Erythroblast (primary cell): ENCODE measurements around the gene GMDS.

Source experiments
- GATA1 ChIP-seq: IDR thresholded peaks from 2 replicates; pipeline ENCODE4 v1.6.1; 2011; ENCODE audit warnings: low read depth, mild to moderate bottlenecking, control low read depth, low read length, moderate library complexity
- POLR2A ChIP-seq: IDR thresholded peaks from 2 replicates; pipeline ENCODE4 v1.6.1; 2011; ENCODE audit warnings: mild to moderate bottlenecking, low read length

DNA sequence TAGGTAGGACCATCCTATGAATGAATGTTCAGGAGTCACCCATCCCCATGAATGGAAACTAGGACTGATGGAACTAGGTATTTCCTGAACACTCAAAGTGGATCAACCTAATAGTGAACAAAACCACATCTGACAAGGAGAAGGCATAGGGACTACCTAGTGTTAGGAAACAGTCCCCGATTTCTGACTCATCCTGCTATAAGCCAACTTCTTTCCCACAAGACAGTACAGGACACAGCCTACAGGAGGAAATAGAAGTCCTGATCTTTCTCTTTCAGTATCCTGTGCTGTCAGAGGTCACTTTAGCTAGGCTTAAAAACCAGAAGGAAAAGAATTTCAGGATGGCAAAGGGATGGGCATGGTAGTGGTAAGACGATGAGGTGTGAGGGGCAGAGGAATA is 19.5 kb upstream of the GMDS start:
- TF ChIP-seq POLR2A: no peak
- TF ChIP-seq GATA1: no peak
